ENCODE data around the gene PLSCR4.
"Not testable (repeated sequence)": the region's sequence is repeated elsewhere in the genome, so short reads cannot be mapped to it uniquely, and the experiment has no call there.

PLSCR4 gene

GRCh38 chr3:146269271-146269670, 18.4 kb upstream of the PLSCR4 start:
- Histone ChIP-seq H3K4me3 (ENCODE audit: low read length) (no peak overlapping the region), H3K4me1 (ENCODE audit: control insufficient read depth, insufficient read depth, low read length) (no peaks in the 10 kb centered on the region), H3K9ac (ENCODE audit: low read length) (no peak overlapping the region), H3K36me3 (ENCODE audit: control insufficient read depth, insufficient read depth, low read length) (no peaks in the 10 kb centered on the region), H3K27me3 (ENCODE audit: control insufficient read depth, insufficient read depth, low read length) (peaks cover 3% of the 10 kb centered on the region), H3K9me3 (ENCODE audit: control insufficient read depth, low read length) (no peaks in the 10 kb centered on the region)

GRCh38 chr3:146268535-146269219, 17.8 kb upstream of the PLSCR4 start:
- Histone ChIP-seq H3K9ac (ENCODE audit: low read length) (no peak overlapping the region), H3K9me3 (ENCODE audit: control insufficient read depth, low read length) (no peaks in the 10 kb centered on the region), H3K36me3 (ENCODE audit: control insufficient read depth, insufficient read depth, low read length) (no peaks in the 10 kb centered on the region), H3K27me3 (ENCODE audit: control insufficient read depth, insufficient read depth, low read length) (peaks cover 3% of the 10 kb centered on the region), H3K4me1 (ENCODE audit: control insufficient read depth, insufficient read depth, low read length) (no peaks in the 10 kb centered on the region), H3K4me3 (ENCODE audit: low read length) (no peak overlapping the region)

- Histone ChIP-seq H3K4me3 (ENCODE audit: low read length) (no peak overlapping the region), H3K9me3 (ENCODE audit: control insufficient read depth, low read length) (no peaks in the 10 kb centered on the region), H3K36me3 (ENCODE audit: control insufficient read depth, insufficient read depth, low read length) (no peaks in the 10 kb centered on the region), H3K4me1 (ENCODE audit: control insufficient read depth, insufficient read depth, low read length) (no peaks in the 10 kb centered on the region), H3K9ac (ENCODE audit: low read length) (no peak overlapping the region), H3K27me3 (ENCODE audit: control insufficient read depth, insufficient read depth, low read length) (no peaks in the 10 kb centered on the region)
Measured at GRCh38 chr3:146265720-146266119, 14.8 kb upstream of the PLSCR4 start.

GRCh38 chr3:146262371-146263110, 11.6 kb upstream of the PLSCR4 start:
- Histone ChIP-seq H3K4me3 (ENCODE audit: low read length) (no peak overlapping the region), H3K27me3 (ENCODE audit: control insufficient read depth, insufficient read depth, low read length) (no peaks in the 10 kb centered on the region), H3K4me1 (ENCODE audit: control insufficient read depth, insufficient read depth, low read length) (no peaks in the 10 kb centered on the region), H3K9ac (ENCODE audit: low read length) (no peak overlapping the region), H3K9me3 (ENCODE audit: control insufficient read depth, low read length) (no peaks in the 10 kb centered on the region), H3K36me3 (ENCODE audit: control insufficient read depth, insufficient read depth, low read length) (no peaks in the 10 kb centered on the region)

- H3K4me1 ChIP-seq (ENCODE audit: control insufficient read depth, insufficient read depth, low read length): no peaks in the 10 kb centered on the region
- no peaks in the 10 kb centered on the region for H3K9me3 ChIP-seq (ENCODE audit: control insufficient read depth, low read length)
- H3K27me3 ChIP-seq (ENCODE audit: control insufficient read depth, insufficient read depth, low read length): no peaks in the 10 kb centered on the region
- no peak overlapping the region for H3K4me3 ChIP-seq (ENCODE audit: low read length)
- H3K9ac ChIP-seq (ENCODE audit: low read length): no peak overlapping the region
- H3K36me3 ChIP-seq (ENCODE audit: control insufficient read depth, insufficient read depth, low read length): no peaks in the 10 kb centered on the region
Measured at GRCh38 chr3:146259880-146260589, 9.1 kb upstream of the PLSCR4 start.

- Histone ChIP-seq H3K9me3 (ENCODE audit: control insufficient read depth, low read length) (no peaks in the 10 kb centered on the region), H3K4me3 (ENCODE audit: low read length) (no peak overlapping the region), H3K36me3 (ENCODE audit: control insufficient read depth, insufficient read depth, low read length) (no peaks in the 10 kb centered on the region), H3K27me3 (ENCODE audit: control insufficient read depth, insufficient read depth, low read length) (no peaks in the 10 kb centered on the region), H3K9ac (ENCODE audit: low read length) (no peak overlapping the region), H3K4me1 (ENCODE audit: control insufficient read depth, insufficient read depth, low read length) (no peaks in the 10 kb centered on the region)
Measured at GRCh38 chr3:146256851-146257486, 6.1 kb upstream of the PLSCR4 start.

GRCh38 chr3:146252445-146252844, 1.5 kb upstream of the PLSCR4 start:
- not testable (repeated sequence) for H3K4me3 ChIP-seq (ENCODE audit: low read length); H3K27me3 ChIP-seq (ENCODE audit: control insufficient read depth, insufficient read depth, low read length); H3K9me3 ChIP-seq (ENCODE audit: control insufficient read depth, low read length); H3K9ac ChIP-seq (ENCODE audit: low read length); H3K4me1 ChIP-seq (ENCODE audit: control insufficient read depth, insufficient read depth, low read length); H3K36me3 ChIP-seq (ENCODE audit: control insufficient read depth, insufficient read depth, low read length)

- H3K27me3 ChIP-seq (ENCODE audit: control insufficient read depth, insufficient read depth, low read length): no peaks in the 10 kb centered on the region
- H3K9me3 ChIP-seq (ENCODE audit: control insufficient read depth, low read length): no peaks in the 10 kb centered on the region
- peak overlapping the region; percentile 72 for H3K9ac ChIP-seq (ENCODE audit: low read length)
- H3K4me1 ChIP-seq (ENCODE audit: control insufficient read depth, insufficient read depth, low read length): no peaks in the 10 kb centered on the region
- no peaks in the 10 kb centered on the region for H3K36me3 ChIP-seq (ENCODE audit: control insufficient read depth, insufficient read depth, low read length)
- H3K4me3 ChIP-seq (ENCODE audit: low read length): no peak overlapping the region
Measured at GRCh38 chr3:146249921-146250320, 984 bp downstream of the PLSCR4 start.

GRCh38 chr3:146247911-146248310, 3.0 kb downstream of the PLSCR4 start:
- Histone ChIP-seq H3K9ac (ENCODE audit: low read length) (no peak overlapping the region), H3K9me3 (ENCODE audit: control insufficient read depth, low read length) (no peaks in the 10 kb centered on the region), H3K27me3 (ENCODE audit: control insufficient read depth, insufficient read depth, low read length) (no peaks in the 10 kb centered on the region), H3K36me3 (ENCODE audit: control insufficient read depth, insufficient read depth, low read length) (no peaks in the 10 kb centered on the region), H3K4me3 (ENCODE audit: low read length) (no peak overlapping the region), H3K4me1 (ENCODE audit: control insufficient read depth, insufficient read depth, low read length) (no peaks in the 10 kb centered on the region)

GRCh38 chr3:146246526-146246925, 4.4 kb downstream of the PLSCR4 start:
- H3K4me3 ChIP-seq (ENCODE audit: low read length): no peak overlapping the region
- no peak overlapping the region for H3K9ac ChIP-seq (ENCODE audit: low read length)
- no peaks in the 10 kb centered on the region for H3K36me3 ChIP-seq (ENCODE audit: control insufficient read depth, insufficient read depth, low read length)
- no peaks in the 10 kb centered on the region for H3K4me1 ChIP-seq (ENCODE audit: control insufficient read depth, insufficient read depth, low read length)
- H3K9me3 ChIP-seq (ENCODE audit: control insufficient read depth, low read length): no peaks in the 10 kb centered on the region
- no peaks in the 10 kb centered on the region for H3K27me3 ChIP-seq (ENCODE audit: control insufficient read depth, insufficient read depth, low read length)

GRCh38 chr3:146243559-146243958, 7.3 kb downstream of the PLSCR4 start:
- Histone ChIP-seq H3K4me1 (ENCODE audit: control insufficient read depth, insufficient read depth, low read length) (no peaks in the 10 kb centered on the region), H3K9ac (ENCODE audit: low read length) (no peak overlapping the region)

More at GRCh38 chr3:146243559-146243958, 7.3 kb downstream of the PLSCR4 start:
- Histone ChIP-seq H3K36me3 (ENCODE audit: control insufficient read depth, insufficient read depth, low read length) (no peaks in the 10 kb centered on the region), H3K9me3 (ENCODE audit: control insufficient read depth, low read length) (no peaks in the 10 kb centered on the region), H3K27me3 (ENCODE audit: control insufficient read depth, insufficient read depth, low read length) (no peaks in the 10 kb centered on the region), H3K4me3 (ENCODE audit: low read length) (no peak overlapping the region)
